ENCODE measurements around the gene GALNT17.

GALNT17 gene

DNA sequence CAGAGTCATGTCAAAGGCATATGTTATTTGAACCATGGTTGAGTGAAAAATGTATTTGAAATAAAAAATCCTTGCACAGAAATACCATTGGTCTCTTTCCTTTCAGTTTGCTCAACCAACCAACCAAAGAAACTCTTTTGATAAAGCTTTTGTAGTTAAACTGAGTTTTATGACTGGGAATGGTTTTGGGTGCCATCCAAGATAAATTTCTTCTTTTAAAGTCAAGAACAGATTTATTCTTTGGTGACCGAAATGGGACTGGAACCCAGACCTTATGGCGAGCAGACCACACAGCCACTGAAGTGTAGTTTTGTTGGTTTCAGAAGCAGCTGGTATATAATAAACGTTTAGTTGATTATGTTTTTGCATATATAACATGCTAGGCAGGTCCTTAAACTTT lies 2.8 kb upstream of the GALNT17 start:
- Histone ChIP-seq H3K9me3 (ENCODE audit: insufficient read depth, low read depth, low read length) (peaks cover 8% of the 10 kb centered on the region; the same call in 1 of the 2 replicates), H3K4me2 (ENCODE audit: low read depth, low read length, poor library complexity, severe bottlenecking) (no peak overlapping the region), H3K9me2 (replicated peaks; ENCODE audit: low read depth, low read length) (no peaks in the 10 kb centered on the region), H2AFZ (ENCODE audit: low read length) (no peak overlapping the region), H3K36me3 (ENCODE audit: insufficient read depth, low read length) (no peaks in the 10 kb centered on the region), H3F3A (ENCODE audit: low read depth) (no peaks in the 10 kb centered on the region), H4K20me1 (ENCODE audit: insufficient read depth, low read length, poor library complexity, severe bottlenecking) (no peaks in the 10 kb centered on the region), H3K79me2 (ENCODE audit: insufficient read depth, low read length) (no peaks in the 10 kb centered on the region), H3K9ac (ENCODE audit: low read depth, low read length, poor library complexity, severe bottlenecking) (no peak overlapping the region), H3K4me1 (ENCODE audit: insufficient read depth, low read length, poor library complexity, severe bottlenecking) (no peaks in the 10 kb centered on the region), H3K4me3 (ENCODE audit: low read length, poor library complexity, severe bottlenecking) (no peak overlapping the region), H3K27me3 (ENCODE audit: insufficient read depth, low read length, poor library complexity, severe bottlenecking) (no peaks in the 10 kb centered on the region)
- no peak for TF ChIP-seq CTCF (conservative IDR thresholded peaks at IDR 0.05; ENCODE audit: low read length)
- TF ChIP-seq EZH2phosphoT487 (IDR thresholded peaks at IDR 0.05; ENCODE audit: borderline replicate concordance): no peak

GRCh38 chr7:71130031-71130679 lies 1.8 kb upstream of the GALNT17 start:
- no peaks in the 10 kb centered on the region for H3K9me2 ChIP-seq (replicated peaks; ENCODE audit: low read depth, low read length)
- H3K4me1 ChIP-seq (ENCODE audit: insufficient read depth, low read length, poor library complexity, severe bottlenecking): no peaks in the 10 kb centered on the region
- no peak overlapping the region for H3K9ac ChIP-seq (ENCODE audit: low read depth, low read length, poor library complexity, severe bottlenecking)
- no peaks in the 10 kb centered on the region for H3F3A ChIP-seq (ENCODE audit: low read depth)
- no peak overlapping the region for H3K4me2 ChIP-seq (ENCODE audit: low read depth, low read length, poor library complexity, severe bottlenecking)
- H3K79me2 ChIP-seq (ENCODE audit: insufficient read depth, low read length): no peaks in the 10 kb centered on the region
- H3K36me3 ChIP-seq (ENCODE audit: insufficient read depth, low read length): no peaks in the 10 kb centered on the region
- no peak overlapping the region for H2AFZ ChIP-seq (ENCODE audit: low read length)
- no peaks in the 10 kb centered on the region for H4K20me1 ChIP-seq (ENCODE audit: insufficient read depth, low read length, poor library complexity, severe bottlenecking)
- H3K9me3 ChIP-seq (ENCODE audit: insufficient read depth, low read depth, low read length): peaks cover 8% of the 10 kb centered on the region; the same call in 1 of the 2 replicates
- no peak overlapping the region for H3K4me3 ChIP-seq (ENCODE audit: low read length, poor library complexity, severe bottlenecking)
- no peaks in the 10 kb centered on the region for H3K27me3 ChIP-seq (ENCODE audit: insufficient read depth, low read length, poor library complexity, severe bottlenecking)
- TF ChIP-seq CTCF (conservative IDR thresholded peaks at IDR 0.05; ENCODE audit: low read length): no peak
- no peak for TF ChIP-seq EZH2phosphoT487 (IDR thresholded peaks at IDR 0.05; ENCODE audit: borderline replicate concordance)

- no peak for TF ChIP-seq CTCF (conservative IDR thresholded peaks at IDR 0.05; ENCODE audit: low read length)
Measured at GRCh38 chr7:71131256-71132126, 453 bp upstream of the GALNT17 start.

More at GRCh38 chr7:71131256-71132126, 453 bp upstream of the GALNT17 start:
- no peak overlapping the region for H3K4me3 ChIP-seq (ENCODE audit: low read length, poor library complexity, severe bottlenecking)
- H3K9me3 ChIP-seq (ENCODE audit: insufficient read depth, low read depth, low read length): peaks cover 8% of the 10 kb centered on the region; the same call in 1 of the 2 replicates
- H3K79me2 ChIP-seq (ENCODE audit: insufficient read depth, low read length): no peaks in the 10 kb centered on the region
- no peaks in the 10 kb centered on the region for H3F3A ChIP-seq (ENCODE audit: low read depth)
- no peaks in the 10 kb centered on the region for H4K20me1 ChIP-seq (ENCODE audit: insufficient read depth, low read length, poor library complexity, severe bottlenecking)
- no peak overlapping the region for H3K4me2 ChIP-seq (ENCODE audit: low read depth, low read length, poor library complexity, severe bottlenecking)
- no peaks in the 10 kb centered on the region for H3K9me2 ChIP-seq (replicated peaks; ENCODE audit: low read depth, low read length)
- H3K27me3 ChIP-seq (ENCODE audit: insufficient read depth, low read length, poor library complexity, severe bottlenecking): no peaks in the 10 kb centered on the region
- H2AFZ ChIP-seq (ENCODE audit: low read length): no peak overlapping the region
- H3K9ac ChIP-seq (ENCODE audit: low read depth, low read length, poor library complexity, severe bottlenecking): no peak overlapping the region
- H3K4me1 ChIP-seq (ENCODE audit: insufficient read depth, low read length, poor library complexity, severe bottlenecking): no peaks in the 10 kb centered on the region
- no peaks in the 10 kb centered on the region for H3K36me3 ChIP-seq (ENCODE audit: insufficient read depth, low read length)

All from Loucy (cell line).